GM21576 (cell line): ENCODE measurements around the gene LONRF2.
"Not testable (repeated sequence)": the region's sequence is repeated elsewhere in the genome, so short reads cannot be mapped to it uniquely, and the experiment has no call there.

ENCODE experiments used
- ATAC-seq: cut with Tn5 transposase; IDR thresholded peaks from one replicate; pipeline ENCODE4 v1.9.1; 2021; ENCODE audit warnings: mild to moderate bottlenecking, moderate library complexity; ENCODE audit not compliant: unreplicated experiment

LONRF2 gene

GRCh38 chr2:100321866-100322820 is at the start of gene LONRF2:
TSS of gene LONRF2 (minus strand) at chr2:100322501. CDS start at chr2:100322093, 408 bp downstream.
- no peak for ATAC-seq

- no peak for ATAC-seq
Observed at GRCh38 chr2:100367163-100367562, 44.9 kb upstream of the LONRF2 start.

DNA sequence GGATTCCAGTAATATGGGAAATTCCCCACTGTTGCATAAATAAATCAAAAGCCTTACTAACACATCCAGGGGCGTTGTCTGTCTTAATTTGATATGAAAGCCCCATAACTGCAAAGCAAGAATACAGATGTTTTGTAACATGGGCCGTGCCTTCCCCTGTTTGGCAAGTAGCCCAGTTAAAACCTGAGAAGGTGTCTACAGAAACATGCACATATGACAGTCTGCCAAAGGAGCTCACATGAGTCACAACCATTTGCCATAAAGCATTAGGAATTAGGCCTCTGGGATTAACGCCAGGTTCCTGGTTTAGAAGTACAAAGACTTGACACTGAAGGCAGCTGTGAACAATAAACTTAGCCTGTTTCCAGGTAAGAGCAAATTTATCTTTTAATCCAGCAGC is 43.1 kb upstream of the LONRF2 start:
- ATAC-seq, result no peak

DNA sequence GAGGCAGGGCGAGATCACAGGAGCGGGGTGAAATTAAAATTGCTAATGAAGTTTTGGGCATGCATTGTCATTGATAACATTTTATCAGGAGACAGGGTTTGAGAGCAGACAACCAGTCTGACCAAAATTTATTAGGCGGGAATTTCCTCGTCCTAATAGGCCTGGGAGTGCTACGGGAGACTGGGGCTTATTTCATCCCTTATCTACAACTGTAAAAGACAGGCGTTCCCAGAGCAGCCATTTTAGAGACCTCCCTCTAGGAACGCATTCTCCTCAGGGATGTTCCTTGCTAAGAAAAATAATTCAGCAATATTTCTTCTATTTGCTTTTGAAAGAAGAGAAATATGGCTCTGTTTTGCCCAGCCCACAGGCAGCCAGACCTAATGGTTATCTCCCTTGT is 40.0 kb upstream of the LONRF2 start:
- not testable (repeated sequence) for ATAC-seq

GRCh38 chr2:100359576-100359975 is 37.3 kb upstream of the LONRF2 start:
- no peak for ATAC-seq

DNA sequence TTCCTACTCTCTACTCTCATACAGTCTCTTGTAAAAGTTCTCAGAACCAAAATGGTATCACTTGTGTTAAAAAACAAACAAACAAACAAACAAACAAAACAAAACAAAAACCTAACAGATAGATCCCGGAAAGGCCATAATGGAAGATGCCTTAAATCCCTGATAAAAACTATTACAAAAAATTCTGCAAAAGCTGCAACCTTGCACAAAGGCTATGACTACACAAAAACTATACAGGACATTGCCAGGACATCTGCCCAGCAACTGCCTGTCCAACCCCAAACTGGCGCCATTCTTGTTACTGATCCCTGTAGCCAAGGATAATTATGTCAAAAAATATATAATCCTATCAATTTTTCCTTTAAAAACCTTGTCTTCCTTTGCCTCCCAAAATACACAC is 36.3 kb upstream of the LONRF2 start:
- ATAC-seq, result no peak

- ATAC-seq, result no peak
Observed at GRCh38 chr2:100352521-100352920, 30.2 kb upstream of the LONRF2 start.

DNA sequence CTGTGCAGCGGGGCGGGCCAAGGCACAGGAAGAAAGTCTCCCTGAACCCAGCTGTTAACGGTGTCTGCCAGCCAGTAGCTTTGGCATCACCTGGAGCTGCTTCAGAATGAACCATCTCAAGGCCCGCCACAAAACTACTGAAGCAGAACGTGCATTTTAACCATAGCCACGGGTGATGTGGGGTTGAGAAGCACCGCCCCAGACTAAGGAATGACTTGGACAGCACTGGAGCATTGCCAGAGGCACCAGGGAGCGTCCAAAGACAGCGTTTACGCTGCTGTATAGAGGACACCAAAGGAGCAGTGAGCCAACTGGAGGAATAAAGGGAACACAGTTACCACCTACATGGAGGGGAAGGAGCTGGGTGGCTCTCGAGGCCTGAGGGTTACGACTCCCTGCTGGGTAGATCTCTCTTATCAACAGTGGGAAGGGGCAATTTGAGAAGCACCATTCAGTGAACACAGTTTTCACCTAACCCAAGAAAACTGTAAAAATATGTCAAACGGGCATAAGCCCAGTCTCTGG is 28.4 kb upstream of the LONRF2 start:
- ATAC-seq, result no peak

DNA sequence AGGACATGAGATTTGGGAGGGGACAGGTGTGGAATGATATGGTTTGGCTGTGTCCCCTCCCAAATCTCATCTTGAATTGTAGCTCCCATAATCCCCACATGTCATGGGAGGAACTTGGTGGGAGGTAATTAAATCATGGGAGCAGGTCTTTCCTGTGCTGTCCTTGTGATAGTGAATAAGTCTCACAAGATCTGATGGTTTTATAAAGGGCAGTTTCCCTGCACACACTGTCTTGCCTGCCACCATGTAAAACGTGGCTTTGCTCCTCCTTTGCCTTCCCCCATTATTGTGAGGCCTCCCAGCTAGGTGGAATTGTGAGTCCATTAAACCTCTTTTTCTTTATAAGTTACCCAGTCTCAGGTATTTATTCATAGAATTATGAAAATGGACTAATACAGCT is 22.8 kb upstream of the LONRF2 start:
- not testable (repeated sequence) for ATAC-seq

- ATAC-seq, result no peak
Observed at GRCh38 chr2:100344433-100344832, 22.1 kb upstream of the LONRF2 start.

- ATAC-seq, result not testable (repeated sequence)
Observed at GRCh38 chr2:100342466-100342865, 20.2 kb upstream of the LONRF2 start.

DNA sequence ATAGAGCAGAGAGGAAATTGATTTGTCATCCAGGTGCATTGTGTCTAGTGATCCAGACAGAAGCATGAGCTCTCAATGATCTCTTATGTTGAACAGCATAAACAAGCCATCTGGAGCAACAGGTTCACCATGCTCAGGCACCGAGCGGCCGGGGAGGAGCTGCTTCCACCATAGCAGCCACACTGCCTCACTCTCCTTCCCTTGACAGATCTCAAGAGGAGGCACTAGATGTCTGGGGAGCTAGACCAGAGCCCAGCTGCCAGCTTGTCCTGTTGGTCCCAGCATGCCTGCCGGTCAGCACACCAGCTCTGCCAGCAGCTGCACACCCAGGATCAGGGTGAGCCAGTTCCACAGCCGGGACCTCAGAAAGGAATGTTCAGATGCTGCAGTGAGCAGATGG is 17.5 kb upstream of the LONRF2 start:
- ATAC-seq, result no peak

GRCh38 chr2:100334929-100335328 is 12.6 kb upstream of the LONRF2 start:
- no peak for ATAC-seq

DNA sequence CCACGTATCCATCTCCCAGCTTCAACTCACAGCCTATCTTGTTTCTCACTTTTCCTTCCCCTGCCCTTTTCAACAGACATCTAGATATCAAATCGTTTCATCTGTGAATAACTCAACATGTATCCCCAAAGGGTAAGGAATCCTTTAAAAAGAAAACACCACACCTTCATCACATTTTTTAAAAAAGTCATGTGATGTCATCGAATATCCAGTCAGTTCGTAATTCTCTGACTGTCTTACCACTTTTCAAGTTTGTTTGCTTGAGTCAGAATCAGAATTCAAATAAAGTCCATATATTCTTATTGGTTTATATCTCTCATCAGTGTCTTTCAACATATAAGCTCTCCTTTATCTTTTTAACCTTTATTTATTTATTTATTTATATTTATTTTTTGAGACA is 5.4 kb upstream of the LONRF2 start:
- no peak for ATAC-seq

DNA sequence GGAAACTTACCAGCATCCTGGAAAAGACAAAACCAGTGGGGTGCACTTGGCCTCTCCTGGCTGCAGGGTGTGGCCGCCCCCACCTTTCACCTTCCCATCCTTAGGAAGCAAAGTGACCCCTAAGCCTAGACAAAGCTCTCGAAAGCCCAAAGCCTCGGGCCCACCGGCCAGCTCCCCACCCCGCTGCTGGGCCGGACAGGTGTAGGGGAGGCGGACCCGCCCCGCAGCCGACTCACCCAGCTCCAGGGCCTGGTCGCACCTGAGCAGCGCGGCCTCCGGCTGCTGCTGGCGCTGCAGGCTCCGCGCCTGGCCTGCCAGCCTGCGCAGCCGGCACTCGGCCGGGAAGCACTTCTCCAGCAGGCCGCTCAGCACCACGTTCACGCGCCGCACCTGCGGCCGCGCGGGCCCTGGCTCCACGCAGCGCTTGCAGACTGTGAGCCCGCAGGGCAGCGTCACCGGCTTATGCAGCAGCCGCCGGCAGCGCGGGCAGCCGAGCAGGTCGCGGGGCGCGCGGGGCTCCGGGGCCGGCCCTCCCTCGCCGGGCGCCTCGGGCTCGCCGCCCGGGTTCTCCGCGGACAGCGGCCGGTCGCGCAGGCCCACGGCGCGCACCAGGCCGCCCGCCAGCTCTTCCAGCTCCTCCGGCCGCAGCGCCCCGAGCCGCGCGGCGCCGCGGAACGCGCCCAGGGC is 979 bp downstream of the LONRF2 start:
- ATAC-seq, result no peak

DNA sequence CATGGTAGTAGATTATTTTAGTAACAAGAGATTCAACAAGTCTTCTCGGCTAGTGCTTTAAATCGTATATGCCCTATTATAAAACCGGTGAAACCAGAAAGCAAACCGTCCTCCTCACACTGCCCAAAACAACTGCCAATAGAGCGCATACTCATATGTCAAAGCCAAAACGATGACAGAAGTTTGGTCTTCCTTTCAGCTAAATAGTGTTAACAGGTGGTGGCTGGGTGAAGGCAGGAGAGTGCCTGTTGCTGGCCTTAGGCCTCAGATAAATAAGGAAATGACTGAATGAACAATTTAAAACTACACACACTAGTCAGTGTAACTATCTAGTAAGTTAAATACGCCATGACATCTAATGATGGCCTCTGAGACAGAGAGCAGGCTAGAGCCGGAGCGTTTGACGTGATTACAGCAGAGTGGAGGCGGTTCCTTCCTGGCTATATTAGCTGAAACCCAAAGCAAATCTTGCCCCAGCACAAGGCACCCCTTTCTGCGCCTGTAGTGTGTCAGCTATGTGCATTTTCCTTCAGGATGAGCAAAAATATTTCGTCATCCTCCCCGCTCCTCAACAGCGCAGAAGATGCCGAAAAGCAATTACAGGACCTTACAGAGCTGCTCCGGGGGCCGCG is 1.6 kb downstream of the LONRF2 start:
- ATAC-seq, result no peak

GRCh38 chr2:100317634-100318033 is 4.7 kb downstream of the LONRF2 start:
- no peak for ATAC-seq

GRCh38 chr2:100309973-100310719 is 12.2 kb downstream of the LONRF2 start:
- ATAC-seq, result no peak

DNA sequence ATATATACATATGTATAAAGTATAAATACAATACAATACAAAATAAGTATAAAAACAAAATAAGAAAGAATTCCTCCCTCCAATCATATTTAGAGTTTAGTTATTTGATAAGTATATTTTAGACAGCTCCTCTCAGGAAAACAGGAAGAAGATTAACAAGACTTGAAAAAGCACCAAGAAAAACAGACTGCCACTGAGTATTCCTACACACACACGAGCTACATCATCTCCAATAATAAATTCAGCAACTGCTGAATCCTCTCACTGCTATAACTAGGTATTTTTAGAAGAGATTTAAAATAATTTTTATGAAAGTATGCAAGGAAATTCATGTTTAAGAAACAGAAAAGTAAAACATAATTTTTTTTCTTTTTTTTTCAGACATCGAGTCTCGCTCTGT is 13.0 kb downstream of the LONRF2 start:
- ATAC-seq, result no peak

DNA sequence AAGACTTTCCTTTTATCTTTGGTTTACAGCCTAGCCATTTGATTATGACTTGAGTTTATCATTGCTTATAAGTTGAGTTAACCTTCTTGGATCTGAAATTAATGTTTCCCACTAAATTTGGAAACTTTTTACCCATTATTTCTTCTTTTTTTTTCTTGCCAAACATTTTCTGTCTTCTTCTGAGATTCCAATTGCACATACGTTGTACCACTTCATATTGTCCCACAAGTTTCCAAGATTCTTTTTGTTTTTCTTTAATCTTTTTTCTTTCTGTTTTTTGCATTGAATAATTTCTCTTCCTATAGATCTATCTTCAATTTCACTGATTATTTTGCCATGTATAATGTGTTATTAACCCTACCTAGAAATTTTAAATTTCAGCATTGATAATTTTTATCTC is 18.6 kb downstream of the LONRF2 start:
- ATAC-seq, result no peak

- no peak for ATAC-seq
Observed at GRCh38 chr2:100302585-100302892, 19.8 kb downstream of the LONRF2 start.
